Activated CD4-positive, alpha-beta memory T cell treated with anti-CD3 and anti-CD28 coated beads, Interleukin-2, amount 10 ng/mL, durations not matched to agents 7 days and 5 days (primary cell): Measurements from ENCODE around the gene DPM3. TPM values are rescaled to one million over a fixed set of nuclear protein-coding genes. Genes with fewer than 3 reads are reported as not detected.
"Not testable (repeated sequence)": the region's sequence is repeated elsewhere in the genome, so short reads cannot be mapped to it uniquely, and the experiment has no call there.

Source experiments
- CTCF ChIA-PET: fragments of 350-600 bp; sonication (Branson Sonifier 250); formaldehyde crosslinking; loops from one replicate; lab custom pipeline; 2021; ENCODE audit warnings: antibody characterized with exemption, inconsistent platforms; lab: Charles Lee
- POLR2A ChIA-PET: fragments of 350-600 bp; sonication (Branson Sonifier 250); formaldehyde crosslinking; loops from one replicate; lab custom pipeline; 2021; ENCODE audit warnings: antibody characterized with exemption; lab: Charles Lee
- DNase-seq: peaks from one replicate; pipeline ENCODE4 v3.0.0-alpha.2; 2020
- H3K27ac Mint-ChIP-seq: one replicate; pipeline ENCODE4 v1.8.0; 2021; ENCODE audit warnings: mild to moderate bottlenecking, mixed read lengths
- H3K27me3 Mint-ChIP-seq: one replicate; pipeline ENCODE4 v1.8.0; 2021; ENCODE audit warnings: mixed read lengths
- H3K36me3 Mint-ChIP-seq: one replicate; pipeline ENCODE4 v1.8.0; 2021; ENCODE audit warnings: low read depth, mixed read lengths
- H3K4me1 Mint-ChIP-seq: one replicate; pipeline ENCODE4 v1.8.0; 2021; ENCODE audit warnings: mixed read lengths
- H3K4me3 Mint-ChIP-seq: one replicate; pipeline ENCODE4 v1.8.0; 2021; ENCODE audit warnings: mild to moderate bottlenecking, mixed read lengths
- H3K9me3 Mint-ChIP-seq: one replicate; pipeline ENCODE4 v1.8.0; 2021; ENCODE audit warnings: mixed read lengths
- total RNA-seq, 2 experiments: library from RNA; stranded (reverse); gene quantifications; one replicate each; pipeline ENCODE4 v1.2.3, GENCODE V29; 2021

Gene DPM3, protein sequence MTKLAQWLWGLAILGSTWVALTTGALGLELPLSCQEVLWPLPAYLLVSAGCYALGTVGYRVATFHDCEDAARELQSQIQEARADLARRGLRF
- total RNA-seq = 10 to 100 TPM; 80.2 to 80.6 TPM

DNA sequence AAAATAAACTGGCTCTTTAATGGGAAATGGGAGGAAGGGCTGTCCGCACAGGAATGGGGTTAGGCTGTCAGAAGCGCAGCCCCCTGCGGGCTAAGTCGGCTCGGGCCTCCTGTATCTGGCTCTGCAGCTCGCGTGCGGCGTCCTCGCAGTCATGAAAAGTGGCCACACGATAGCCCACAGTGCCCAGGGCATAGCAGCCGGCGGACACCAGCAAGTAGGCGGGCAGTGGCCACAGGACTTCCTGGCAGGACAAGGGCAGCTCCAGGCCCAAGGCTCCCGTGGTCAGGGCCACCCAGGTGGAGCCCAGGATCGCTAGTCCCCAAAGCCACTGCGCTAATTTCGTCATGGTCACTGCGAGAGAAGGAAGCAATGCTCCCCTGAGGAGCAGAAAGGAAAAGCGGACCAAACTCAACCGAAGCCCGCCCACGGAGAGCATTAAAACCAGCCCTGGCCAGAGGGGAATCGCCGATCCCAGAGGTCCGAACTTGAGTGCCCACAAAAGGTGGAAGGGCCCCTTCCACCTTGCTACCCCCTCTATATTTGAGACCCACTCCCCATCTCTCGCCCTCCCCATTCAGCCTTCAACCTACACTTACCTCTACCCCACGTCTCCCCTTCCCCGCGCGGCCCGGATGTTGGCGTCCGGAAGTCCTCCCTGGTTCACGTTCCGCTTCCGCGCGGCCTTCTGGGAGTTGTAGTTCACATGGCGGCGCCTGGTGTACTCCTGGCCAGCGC lies at the start of gene DPM3:
Gene DPM3, minus strand, starts transcription at position 637 of the 735 bp plus-strand sequence. Its CDS starts 291 bp downstream, at position 346.
- Mint-ChIP-seq H3K9me3 (no peaks in the 10 kb centered on the region), H3K36me3 (peaks cover 43% of the 10 kb centered on the region), H3K4me1 (peaks cover 43% of the 10 kb centered on the region), H3K4me3 (peak within 1 kb of the TSS; percentile 99), H3K27me3 (peaks cover 13% of the 10 kb centered on the region), H3K27ac (peak within 1 kb of the TSS; percentile 95)
- DNase-seq = peak; percentile 93
- ChIA-PET POLR2A (interaction anchor here (0.6 to 1.3 kb wide), 2 partner anchors 33 to 531 kb away, joined by 3 to 6 read pairs; partner anchors contain the start of gene KRTCAP2), CTCF (interaction anchor here (0.5 to 0.7 kb wide), 3 partner anchors 30 to 59 kb away, joined by 3 to 4 read pairs (median 4); partner anchors contain the start of gene KRTCAP2)

DNA sequence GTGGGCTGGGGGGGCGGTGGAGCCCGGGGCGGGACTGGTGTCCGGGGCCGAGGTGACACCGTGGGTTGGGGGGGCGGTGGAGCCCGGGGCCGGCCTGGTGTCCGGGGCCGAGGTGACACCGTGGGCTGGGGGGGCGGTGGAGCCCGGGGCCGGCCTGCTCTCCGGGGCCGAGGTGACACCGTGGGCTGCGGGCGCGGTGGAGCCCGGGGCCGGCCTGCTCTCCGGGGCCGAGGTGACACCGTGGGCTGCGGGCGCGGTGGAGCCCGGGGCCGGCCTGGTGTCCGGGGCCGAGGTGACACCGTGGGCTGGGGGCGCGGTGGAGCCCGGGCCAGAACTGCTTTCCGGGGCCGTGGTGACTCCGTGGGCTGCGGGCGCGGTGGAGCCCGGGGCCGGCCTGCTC lies 49.6 kb upstream of the DPM3 start:
- H3K9me3 Mint-ChIP-seq, H3K4me3 Mint-ChIP-seq, H3K36me3 Mint-ChIP-seq, CTCF ChIA-PET, H3K27me3 Mint-ChIP-seq, POLR2A ChIA-PET, H3K27ac Mint-ChIP-seq, DNase-seq: not testable (repeated sequence)
- H3K4me1 Mint-ChIP-seq = peaks cover 32% of the 10 kb centered on the region

DNA sequence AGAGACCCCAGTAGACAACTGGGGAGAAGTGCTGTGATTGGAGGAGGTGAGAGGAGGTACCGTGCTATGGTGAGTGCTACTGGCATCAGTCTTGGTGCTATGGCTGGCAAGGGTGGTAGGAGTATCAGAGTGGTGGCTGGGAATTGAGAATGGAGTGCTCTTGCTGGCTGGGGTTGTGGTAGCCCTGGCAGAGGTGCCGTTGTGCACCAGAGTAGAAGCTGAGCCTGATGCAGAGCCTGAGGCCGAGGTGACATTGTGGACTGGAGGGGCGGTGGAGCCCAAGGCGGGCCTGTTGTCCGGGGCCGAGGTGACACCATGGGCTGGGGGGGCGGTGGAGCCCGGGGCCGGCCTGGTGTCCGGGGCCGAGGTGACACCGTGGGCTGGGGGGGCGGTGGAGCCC lies 47.9 kb upstream of the DPM3 start:
- H3K27ac Mint-ChIP-seq = peak overlapping the region; percentile 74
- CTCF ChIA-PET = no interaction called here
- H3K4me1 Mint-ChIP-seq = peaks cover 22% of the 10 kb centered on the region
- peaks cover 19% of the 10 kb centered on the region for H3K36me3 Mint-ChIP-seq
- H3K27me3 Mint-ChIP-seq = no peaks in the 10 kb centered on the region
- no peak overlapping the region for H3K4me3 Mint-ChIP-seq
- POLR2A ChIA-PET = no interaction called here
- DNase-seq = no peak
- no peaks in the 10 kb centered on the region for H3K9me3 Mint-ChIP-seq

DNA sequence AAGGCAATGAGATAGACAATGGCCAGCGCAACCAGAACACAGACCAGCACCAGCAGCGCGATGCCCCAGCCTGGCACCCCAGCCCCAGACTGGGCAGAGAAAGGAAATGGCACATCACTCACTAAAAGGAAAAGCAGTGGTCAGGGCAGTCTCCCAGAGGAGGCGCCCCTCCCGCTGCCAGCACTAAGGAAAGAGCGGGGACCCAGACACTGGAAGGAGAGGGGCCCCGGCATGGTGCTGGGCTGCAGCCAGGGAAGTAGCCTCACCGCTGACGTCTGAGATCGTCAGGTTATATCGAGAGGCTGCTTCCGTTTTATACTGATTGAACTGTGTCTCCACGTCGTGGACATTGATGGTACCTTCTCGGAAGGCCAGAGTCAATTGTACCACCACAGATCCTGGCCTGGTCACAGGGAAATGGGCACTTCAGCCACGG lies 47.1 kb upstream of the DPM3 start:
- no peak for DNase-seq
- H3K27me3 Mint-ChIP-seq = no peaks in the 10 kb centered on the region
- H3K27ac Mint-ChIP-seq = no peak overlapping the region
- H3K4me1 Mint-ChIP-seq = peaks cover 17% of the 10 kb centered on the region
- H3K4me3 Mint-ChIP-seq = no peak overlapping the region
- ChIA-PET POLR2A (interaction anchor here (1.0 kb wide), 1 partner anchor 40 kb away, joined by 4 read pairs; no protein-coding TSS in a partner anchor), CTCF (no interaction called here)
- H3K36me3 Mint-ChIP-seq = peaks cover 22% of the 10 kb centered on the region
- H3K9me3 Mint-ChIP-seq = no peaks in the 10 kb centered on the region

DNA sequence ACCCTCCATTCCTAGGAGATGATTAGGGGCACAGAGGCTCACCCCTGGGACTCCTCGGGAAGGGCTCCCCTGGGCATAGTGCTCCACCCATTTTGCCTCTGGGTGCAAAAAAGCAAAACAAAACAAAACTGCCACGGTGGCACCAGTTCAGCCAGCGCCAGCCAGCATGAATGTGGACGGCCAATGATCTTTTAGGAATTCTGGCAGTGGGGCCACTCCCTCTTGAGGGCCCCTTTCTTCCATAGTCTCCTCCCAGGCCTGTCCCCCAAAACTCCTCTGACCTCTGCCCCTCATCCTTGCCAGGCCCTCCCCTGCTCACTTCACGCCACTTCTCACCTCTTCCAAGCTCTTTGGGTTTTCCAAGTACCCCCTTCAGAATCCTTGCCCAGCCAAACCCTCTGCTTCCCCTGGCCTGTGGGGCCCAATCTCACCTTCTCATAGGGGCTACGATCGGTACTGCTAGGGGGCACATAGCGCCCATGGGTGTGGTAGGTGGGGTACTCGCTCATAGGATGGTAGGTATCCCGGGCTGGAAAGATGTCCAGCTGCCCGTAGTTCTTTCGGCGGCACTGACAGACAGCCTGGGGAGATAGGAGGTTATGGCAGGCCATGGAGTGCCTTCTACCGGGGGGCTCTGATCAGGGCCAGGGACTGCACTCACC lies 46.6 kb upstream of the DPM3 start:
- H3K4me3 Mint-ChIP-seq = no peak overlapping the region
- DNase-seq = no peak
- peaks cover 24% of the 10 kb centered on the region for H3K36me3 Mint-ChIP-seq
- POLR2A ChIA-PET = interaction anchor here (1.0 to 1.6 kb wide), 2 partner anchors 14 to 40 kb away, joined by 4 read pairs; partner anchors contain the start of gene KRTCAP2
- no peak overlapping the region for H3K27ac Mint-ChIP-seq
- no peaks in the 10 kb centered on the region for H3K27me3 Mint-ChIP-seq
- H3K9me3 Mint-ChIP-seq = no peaks in the 10 kb centered on the region
- CTCF ChIA-PET = interaction anchor here (0.7 kb wide), 1 partner anchor 169 kb away, joined by 4 read pairs; no protein-coding TSS in a partner anchor
- H3K4me1 Mint-ChIP-seq = peaks cover 12% of the 10 kb centered on the region

DNA sequence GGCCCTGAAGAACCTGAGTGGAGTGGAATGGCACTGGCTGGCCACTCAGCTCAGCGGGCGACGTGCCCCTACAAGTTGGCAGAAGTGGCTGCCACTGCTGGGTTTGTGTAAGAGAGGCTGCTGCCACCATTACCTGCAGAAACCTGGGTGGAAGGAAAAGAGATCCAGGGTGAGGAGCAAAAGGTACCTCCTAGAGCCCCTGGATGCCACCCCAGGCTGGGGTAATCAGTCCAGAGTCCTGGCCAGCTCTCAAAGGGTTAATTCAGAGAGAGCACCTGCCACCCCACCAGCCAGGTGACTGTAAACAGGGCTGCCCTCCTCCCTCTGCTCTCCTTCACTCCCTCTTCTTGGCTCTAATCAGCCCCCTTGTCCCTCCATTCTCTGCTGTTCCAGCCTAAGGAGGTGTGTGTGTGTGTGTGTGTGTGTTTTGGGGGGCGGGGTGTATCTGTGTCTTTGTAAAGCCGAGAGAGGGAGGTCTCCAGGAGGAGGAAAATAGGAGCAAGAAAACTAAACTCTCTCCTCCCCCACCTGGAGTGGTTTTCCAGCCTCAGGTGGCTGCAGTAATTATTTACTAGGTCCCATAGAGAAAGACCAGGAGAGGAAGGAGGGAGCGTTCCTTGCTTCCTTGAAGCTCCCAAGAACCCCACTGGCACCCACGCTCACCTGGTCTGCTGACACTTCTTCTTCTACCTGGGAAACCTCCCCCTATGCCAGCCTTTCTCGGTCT lies 45.9 kb upstream of the DPM3 start:
- H3K9me3 Mint-ChIP-seq = no peaks in the 10 kb centered on the region
- no peak overlapping the region for H3K4me3 Mint-ChIP-seq
- no peak overlapping the region for H3K27ac Mint-ChIP-seq
- H3K27me3 Mint-ChIP-seq = no peaks in the 10 kb centered on the region
- no peak for DNase-seq
- ChIA-PET POLR2A (interaction anchor here (1.0 to 4.1 kb wide), 3 partner anchors 7 to 41 kb away, joined by 4 to 26 read pairs (median 4); partner anchors contain the start of gene KRTCAP2), CTCF (interaction anchor here (0.7 to 1.3 kb wide), 2 partner anchors 8 to 168 kb away, joined by 3 to 4 read pairs; no protein-coding TSS in a partner anchor)
- H3K36me3 Mint-ChIP-seq = peaks cover 29% of the 10 kb centered on the region
- peaks cover 15% of the 10 kb centered on the region for H3K4me1 Mint-ChIP-seq

DNA sequence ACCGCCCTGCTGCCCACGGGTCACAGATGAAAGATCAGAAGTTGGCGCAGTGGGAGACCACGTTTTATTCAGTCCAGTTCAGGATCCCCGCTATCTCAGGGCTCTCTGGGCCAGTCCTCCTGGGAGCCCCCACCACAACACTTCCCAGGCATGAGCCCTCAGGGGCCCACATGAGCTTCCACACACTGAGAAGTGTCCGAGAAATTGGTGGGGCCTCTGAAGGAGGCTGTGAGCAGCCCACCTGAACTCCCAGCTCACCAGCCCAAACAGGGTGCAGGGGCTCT lies 45.4 kb upstream of the DPM3 start:
- POLR2A ChIA-PET = interaction anchor here (1.6 to 4.1 kb wide), 2 partner anchors 8 to 13 kb away, joined by 4 to 26 read pairs; partner anchors contain the start of gene KRTCAP2
- CTCF ChIA-PET = interaction anchor here (1.3 kb wide), 1 partner anchor 9 kb away, joined by 3 read pairs; no protein-coding TSS in a partner anchor
- peaks cover 30% of the 10 kb centered on the region for H3K36me3 Mint-ChIP-seq
- peaks cover 16% of the 10 kb centered on the region for H3K4me1 Mint-ChIP-seq
- no peaks in the 10 kb centered on the region for H3K9me3 Mint-ChIP-seq
- H3K27ac Mint-ChIP-seq = no peak overlapping the region
- no peak overlapping the region for H3K4me3 Mint-ChIP-seq
- DNase-seq = no peak
- H3K27me3 Mint-ChIP-seq = no peaks in the 10 kb centered on the region

DNA sequence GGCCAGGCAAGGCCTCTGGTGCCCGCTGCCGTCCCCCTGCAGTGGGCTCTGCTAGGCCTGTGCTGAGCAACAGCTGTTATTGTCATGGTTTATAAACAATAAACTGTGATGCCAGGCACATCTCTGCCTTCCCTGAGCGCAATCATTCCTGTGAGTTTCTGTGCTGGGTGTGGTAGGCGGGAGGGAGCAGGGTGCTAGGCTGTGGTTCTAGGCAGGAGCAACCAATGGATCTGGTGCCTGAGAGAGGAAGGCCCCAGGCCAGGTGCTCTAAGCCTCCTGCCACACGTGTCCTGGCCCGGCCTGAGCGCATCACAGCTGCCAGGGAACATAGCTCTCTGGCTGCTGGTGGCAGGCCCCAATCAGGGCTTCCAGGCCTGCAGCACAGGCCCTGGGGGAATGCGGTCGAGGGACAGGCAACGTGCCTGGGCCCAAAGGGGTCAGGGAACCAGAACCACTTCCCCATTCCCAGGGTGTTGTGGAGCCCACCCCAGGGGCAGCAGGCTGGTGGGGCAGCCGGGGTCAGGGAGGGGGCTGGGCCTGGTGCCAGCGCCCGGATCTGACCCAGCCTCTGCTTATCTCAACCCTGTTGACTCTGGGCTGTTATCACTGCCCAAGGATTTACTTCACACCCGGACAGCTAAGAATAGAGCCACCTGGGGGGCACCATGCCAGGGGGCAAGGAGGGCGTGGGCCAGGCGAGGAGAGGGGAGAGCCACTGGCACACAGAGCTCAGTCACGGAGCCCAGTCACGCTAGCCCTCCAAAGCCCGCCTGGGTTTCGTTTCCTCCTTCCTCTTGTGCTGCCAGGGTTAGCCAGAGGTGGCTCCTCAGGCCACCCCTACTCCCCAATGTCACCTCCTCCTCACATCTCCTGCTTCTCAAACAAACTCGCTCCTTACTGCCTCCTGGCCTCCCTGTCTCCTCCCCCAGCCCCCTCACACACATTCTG lies 44.8 kb upstream of the DPM3 start:
- Mint-ChIP-seq H3K9me3 (no peaks in the 10 kb centered on the region), H3K27ac (no peak overlapping the region), H3K4me1 (peaks cover 16% of the 10 kb centered on the region), H3K36me3 (peaks cover 30% of the 10 kb centered on the region), H3K4me3 (no peak overlapping the region), H3K27me3 (no peaks in the 10 kb centered on the region)
- CTCF ChIA-PET = interaction anchor here (0.6 to 1.6 kb wide), 3 partner anchors 9 to 551 kb away, joined by 3 to 6 read pairs (median 4); no protein-coding TSS in a partner anchor
- DNase-seq = no peak
- POLR2A ChIA-PET = interaction anchor here (0.7 to 4.1 kb wide), 5 partner anchors 8 to 59 kb away, joined by 3 to 26 read pairs (median 4); partner anchors contain the start of gene KRTCAP2

DNA sequence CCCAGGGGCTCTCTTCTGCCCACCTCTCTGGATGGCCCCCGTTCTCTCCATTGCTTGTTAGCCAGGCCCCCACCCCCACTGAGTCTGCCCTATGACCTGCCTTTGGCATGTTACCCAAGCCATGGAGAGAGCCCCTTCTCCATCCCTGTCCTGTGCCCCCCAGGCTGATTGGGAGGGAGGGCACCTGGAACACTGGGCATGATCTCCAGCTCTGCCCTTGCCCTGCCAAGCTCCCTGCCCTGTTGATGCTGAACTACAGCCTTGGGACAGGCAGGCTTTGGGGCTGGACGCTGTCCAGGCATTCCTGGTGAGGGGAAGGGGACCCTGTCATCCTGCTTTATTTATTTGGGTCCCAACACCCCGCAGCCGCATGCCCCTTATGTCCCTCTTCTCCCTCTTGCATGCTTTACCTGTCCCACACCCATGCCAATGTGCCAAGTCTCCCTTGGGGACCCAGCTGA lies 44.0 kb upstream of the DPM3 start:
- CTCF ChIA-PET = interaction anchor here (0.6 to 1.6 kb wide), 2 partner anchors 10 to 552 kb away, joined by 4 to 6 read pairs; no protein-coding TSS in a partner anchor
- H3K36me3 Mint-ChIP-seq = peaks cover 36% of the 10 kb centered on the region
- POLR2A ChIA-PET = interaction anchor here (0.7 to 4.1 kb wide), 4 partner anchors 9 to 60 kb away, joined by 3 to 26 read pairs (median 6); partner anchors contain the start of gene KRTCAP2

DNA sequence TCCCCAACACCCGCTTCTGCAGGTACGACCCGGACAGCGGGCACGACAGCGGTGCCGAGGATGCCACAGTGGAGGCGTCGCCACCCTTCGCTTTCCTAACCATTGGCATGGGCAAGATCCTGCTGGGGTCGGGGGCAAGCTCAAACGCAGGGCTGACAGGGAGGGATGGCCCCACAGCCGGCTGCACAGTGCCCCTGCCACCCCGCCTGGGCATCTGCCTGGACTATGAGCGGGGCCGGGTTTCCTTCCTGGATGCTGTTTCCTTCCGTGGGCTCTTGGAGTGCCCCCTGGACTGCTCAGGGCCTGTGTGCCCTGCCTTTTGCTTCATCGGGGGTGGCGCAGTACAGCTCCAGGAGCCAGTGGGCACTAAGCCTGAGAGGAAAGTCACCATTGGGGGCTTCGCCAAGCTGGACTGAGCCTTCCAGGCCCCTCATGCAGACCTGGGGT lies 43.5 kb upstream of the DPM3 start:
- no peak for DNase-seq
- ChIA-PET POLR2A (interaction anchor here (1.5 to 4.1 kb wide), 2 partner anchors 8 to 10 kb away, joined by 8 to 26 read pairs; no protein-coding TSS in a partner anchor), CTCF (interaction anchor here (1.6 kb wide), 1 partner anchor 10 kb away, joined by 6 read pairs; no protein-coding TSS in a partner anchor)
- no peaks in the 10 kb centered on the region for H3K9me3 Mint-ChIP-seq
- peaks cover 18% of the 10 kb centered on the region for H3K4me1 Mint-ChIP-seq
- H3K27me3 Mint-ChIP-seq = no peaks in the 10 kb centered on the region
- no peak overlapping the region for H3K27ac Mint-ChIP-seq
- peaks cover 42% of the 10 kb centered on the region for H3K36me3 Mint-ChIP-seq
- no peak overlapping the region for H3K4me3 Mint-ChIP-seq

More for the DNA sequence above, 44.0 kb upstream of the DPM3 start:
- Mint-ChIP-seq H3K9me3 (no peaks in the 10 kb centered on the region), H3K27ac (no peak overlapping the region), H3K4me1 (peaks cover 16% of the 10 kb centered on the region), H3K4me3 (no peak overlapping the region), H3K27me3 (no peaks in the 10 kb centered on the region)
- no peak for DNase-seq

DNA sequence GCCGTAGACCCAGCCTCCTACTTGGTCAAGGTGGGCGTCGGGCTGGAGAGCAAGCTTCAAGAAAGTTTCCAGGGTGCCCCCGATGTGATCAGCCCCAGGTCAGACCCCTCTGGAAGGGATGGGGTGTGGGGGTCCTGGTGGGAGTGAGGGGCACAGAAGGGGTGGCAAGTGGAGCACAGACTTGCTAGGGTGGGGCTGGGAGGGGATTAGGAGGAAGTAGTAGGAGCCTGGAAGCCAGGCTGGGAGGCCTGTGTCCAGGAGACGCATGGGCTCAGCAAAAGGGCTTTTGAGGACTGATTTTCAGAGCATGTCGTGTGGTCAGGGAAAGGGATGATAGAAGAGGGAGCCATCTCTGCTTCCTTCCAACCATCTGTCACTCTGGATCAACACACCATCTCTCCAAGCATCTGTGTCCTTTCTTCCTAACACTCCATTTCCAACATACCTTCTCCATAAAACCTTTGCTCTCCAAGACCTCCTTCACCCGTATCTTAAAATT lies 41.8 kb upstream of the DPM3 start:
- Mint-ChIP-seq H3K27me3 (no peaks in the 10 kb centered on the region), H3K36me3 (peaks cover 48% of the 10 kb centered on the region), H3K4me1 (peaks cover 17% of the 10 kb centered on the region), H3K9me3 (no peaks in the 10 kb centered on the region), H3K4me3 (no peak overlapping the region), H3K27ac (no peak overlapping the region)
- DNase-seq = no peak
- CTCF ChIA-PET = interaction anchor here (1.1 kb wide), 1 partner anchor 9 kb away, joined by 3 read pairs; the partner anchor contains the start of gene KRTCAP2
- POLR2A ChIA-PET = interaction anchor here (4.1 kb wide), 1 partner anchor 11 kb away, joined by 26 read pairs; no protein-coding TSS in a partner anchor
